DMS153 treated with DMSO at 0.1 percent for 48 hours (cell line): ENCODE results near the gene HIPK3.
"Not testable (repeated sequence)": the region's sequence is repeated elsewhere in the genome, so short reads cannot be mapped to it uniquely, and the experiment has no call there.

Source experiments
- DNase-seq: peaks from one replicate; lab custom pipeline; 2025; ENCODE audit not compliant: unreplicated experiment; lab: John Stamatoyannopoulos, UW

The HIPK3 gene

GRCh38 chr11:33258631-33259205 is 1.5 kb downstream of the HIPK3 start:
- no peak for DNase-seq

- DNase-seq = no peak
Observed at GRCh38 chr11:33259869-33260268, 2.7 kb downstream of the HIPK3 start.

- DNase-seq = not testable (repeated sequence)
Observed at GRCh38 chr11:33261350-33261749, 4.2 kb downstream of the HIPK3 start.

GRCh38 chr11:33262011-33262645 is 4.9 kb downstream of the HIPK3 start:
- DNase-seq = no peak

- no peak for DNase-seq
Observed at GRCh38 chr11:33263549-33263948, 6.4 kb downstream of the HIPK3 start.

- DNase-seq = no peak
Observed at GRCh38 chr11:33264926-33265325, 7.7 kb downstream of the HIPK3 start.

- DNase-seq = no peak
Observed at GRCh38 chr11:33266393-33267215, 9.4 kb downstream of the HIPK3 start.

- DNase-seq = no peak
Observed at GRCh38 chr11:33268945-33269540, 11.9 kb downstream of the HIPK3 start.

GRCh38 chr11:33269822-33270221 is 12.6 kb downstream of the HIPK3 start:
- no peak for DNase-seq

- no peak for DNase-seq
Observed at GRCh38 chr11:33271059-33271458, 13.9 kb downstream of the HIPK3 start.

GRCh38 chr11:33272338-33273107 is 15.3 kb downstream of the HIPK3 start:
- DNase-seq = no peak

- DNase-seq = no peak
Observed at GRCh38 chr11:33273656-33274055, 16.5 kb downstream of the HIPK3 start.

GRCh38 chr11:33280411-33280810 is 23.2 kb downstream of the HIPK3 start:
- no peak for DNase-seq

GRCh38 chr11:33281758-33282157 is 24.6 kb downstream of the HIPK3 start:
- DNase-seq = no peak

GRCh38 chr11:33284818-33285217 is 27.6 kb downstream of the HIPK3 start:
- no peak for DNase-seq

- no peak for DNase-seq
Observed at GRCh38 chr11:33290319-33290718, 33.1 kb downstream of the HIPK3 start.

GRCh38 chr11:33291004-33291777 is 34.0 kb downstream of the HIPK3 start:
- no peak for DNase-seq

- DNase-seq = no peak
Observed at GRCh38 chr11:33292311-33292710, 35.1 kb downstream of the HIPK3 start.

GRCh38 chr11:33294224-33294623 is 37.0 kb downstream of the HIPK3 start:
- DNase-seq = no peak

GRCh38 chr11:33294797-33295196 is 37.6 kb downstream of the HIPK3 start:
- no peak for DNase-seq
